ENCODE results near the gene OPHN1. TPM values are rescaled to one million over a fixed set of nuclear protein-coding genes. Genes with fewer than 3 reads are reported as not detected.

The OPHN1 gene
- total RNA-seq, 4 donors from 2014 or later: 4.6 to 27.7 (median 10.8) TPM

DNA sequence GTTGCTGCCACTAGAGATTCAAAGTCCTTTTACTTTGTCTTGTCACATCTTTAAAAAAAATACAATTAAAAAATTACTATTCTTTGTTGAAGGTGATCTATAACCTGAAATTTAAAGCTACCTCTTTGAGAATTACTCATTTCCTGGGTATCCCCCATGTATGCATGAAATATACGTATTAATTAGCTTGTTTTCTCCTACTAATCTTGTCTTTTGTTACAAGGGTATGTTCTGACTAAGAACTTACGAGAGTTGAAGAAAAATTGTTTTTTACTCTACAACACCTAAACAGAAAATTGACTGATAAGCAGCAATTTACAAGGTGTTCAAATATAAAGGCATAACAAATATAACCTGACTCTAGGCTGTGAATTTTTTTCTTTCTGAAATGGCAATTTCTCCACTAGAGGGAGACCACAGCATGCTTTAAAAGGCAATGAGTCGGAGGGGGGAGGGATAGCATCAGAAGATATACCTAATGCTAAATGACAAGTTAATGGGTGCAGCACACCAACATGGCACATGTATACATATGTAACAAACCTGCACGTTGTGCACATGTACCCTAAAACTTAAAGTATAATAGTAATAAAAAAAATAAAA lies 249.6 kb downstream of the OPHN1 start:
- intact Hi-C loops (cut with DNase I; ENCODE audit: low total_unique reads): no loop called here
- Histone ChIP-seq H3K27ac (no peak overlapping the region), H3K4me3 (no peak overlapping the region), H3K36me3 (no peaks in the 10 kb centered on the region), H3K27me3 (peaks cover 0 to 5% of the 10 kb centered on the region in 2 donors), H3K4me1 (no peaks in the 10 kb centered on the region), H3K9me3 (no peaks in the 10 kb centered on the region)
- DNase-seq: no peak
- no peak for TF ChIP-seq POLR2A (IDR thresholded peaks at IDR 0.05)
- TF ChIP-seq, protein P1, sequence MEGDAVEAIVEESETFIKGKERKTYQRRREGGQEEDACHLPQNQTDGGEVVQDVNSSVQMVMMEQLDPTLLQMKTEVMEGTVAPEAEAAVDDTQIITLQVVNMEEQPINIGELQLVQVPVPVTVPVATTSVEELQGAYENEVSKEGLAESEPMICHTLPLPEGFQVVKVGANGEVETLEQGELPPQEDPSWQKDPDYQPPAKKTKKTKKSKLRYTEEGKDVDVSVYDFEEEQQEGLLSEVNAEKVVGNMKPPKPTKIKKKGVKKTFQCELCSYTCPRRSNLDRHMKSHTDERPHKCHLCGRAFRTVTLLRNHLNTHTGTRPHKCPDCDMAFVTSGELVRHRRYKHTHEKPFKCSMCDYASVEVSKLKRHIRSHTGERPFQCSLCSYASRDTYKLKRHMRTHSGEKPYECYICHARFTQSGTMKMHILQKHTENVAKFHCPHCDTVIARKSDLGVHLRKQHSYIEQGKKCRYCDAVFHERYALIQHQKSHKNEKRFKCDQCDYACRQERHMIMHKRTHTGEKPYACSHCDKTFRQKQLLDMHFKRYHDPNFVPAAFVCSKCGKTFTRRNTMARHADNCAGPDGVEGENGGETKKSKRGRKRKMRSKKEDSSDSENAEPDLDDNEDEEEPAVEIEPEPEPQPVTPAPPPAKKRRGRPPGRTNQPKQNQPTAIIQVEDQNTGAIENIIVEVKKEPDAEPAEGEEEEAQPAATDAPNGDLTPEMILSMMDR (IDR thresholded peaks at IDR 0.05): no peak

DNA sequence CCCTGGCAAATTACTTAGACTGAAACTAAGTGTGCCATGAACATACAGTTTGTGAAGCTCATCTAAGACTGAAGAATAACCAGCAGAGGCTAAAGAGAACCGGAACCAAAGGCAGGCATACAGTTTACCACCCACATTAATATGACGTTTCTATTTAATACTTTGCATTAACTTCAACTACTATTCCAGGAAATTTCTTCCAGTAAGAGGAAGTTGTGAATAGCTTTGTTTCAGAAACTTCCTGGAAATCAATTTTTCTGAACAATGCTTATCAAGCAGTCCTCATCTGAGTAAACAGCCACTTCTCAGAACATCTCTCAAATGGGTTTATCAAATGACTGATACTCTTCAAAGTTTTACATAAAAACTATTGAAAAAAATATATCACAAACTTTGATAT lies 252.7 kb downstream of the OPHN1 start:
- Histone ChIP-seq H3K4me3 (no peak overlapping the region), H3K9me3 (no peaks in the 10 kb centered on the region), H3K36me3 (no peaks in the 10 kb centered on the region), H3K27ac (no peak overlapping the region), H3K4me1 (no peaks in the 10 kb centered on the region), H3K27me3 (peaks cover 0 to 5% of the 10 kb centered on the region in 2 donors)
- intact Hi-C loops (cut with DNase I; ENCODE audit: low total_unique reads): no loop called here
- TF ChIP-seq, protein P1 (IDR thresholded peaks at IDR 0.05): no peak
- no peak for TF ChIP-seq POLR2A (IDR thresholded peaks at IDR 0.05)
- DNase-seq: no peak

DNA sequence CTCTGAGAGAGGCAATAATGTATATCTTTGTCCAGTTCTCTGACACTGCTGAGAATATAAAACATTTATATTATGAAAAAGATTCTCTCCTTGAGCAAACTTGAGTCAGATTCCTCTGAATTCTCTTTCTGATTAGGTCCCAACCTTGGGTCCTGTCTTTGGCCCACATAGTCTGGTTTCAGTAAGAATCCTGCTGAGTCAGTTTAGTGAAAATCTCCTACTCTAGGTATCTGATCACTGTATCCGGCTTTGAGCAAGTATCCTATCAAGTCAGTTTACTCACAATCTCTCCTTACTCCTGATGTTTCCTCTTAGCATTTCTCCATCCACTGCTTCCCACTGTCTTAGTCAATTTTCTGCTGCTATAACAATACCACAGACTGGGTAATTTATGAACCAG lies 253.9 kb downstream of the OPHN1 start:
- no peaks in the 10 kb centered on the region for H3K4me1 ChIP-seq
- no peak for DNase-seq
- intact Hi-C loops (cut with DNase I; ENCODE audit: low total_unique reads): no loop called here
- no peaks in the 10 kb centered on the region for H3K9me3 ChIP-seq
- peaks cover 0 to 5% of the 10 kb centered on the region in 2 donors for H3K27me3 ChIP-seq
- TF ChIP-seq, protein P1 (IDR thresholded peaks at IDR 0.05): no peak
- no peak for TF ChIP-seq POLR2A (IDR thresholded peaks at IDR 0.05)
- H3K4me3 ChIP-seq: no peak overlapping the region
- H3K27ac ChIP-seq: no peak overlapping the region
- H3K36me3 ChIP-seq: no peaks in the 10 kb centered on the region

GRCh38 chrX:68177542-68177941 lies 255.8 kb downstream of the OPHN1 start:
- H3K4me3 ChIP-seq: no peak overlapping the region
- H3K27me3 ChIP-seq: peaks cover 0 to 5% of the 10 kb centered on the region in 2 donors
- no peak for DNase-seq
- H3K9me3 ChIP-seq: no peaks in the 10 kb centered on the region
- H3K4me1 ChIP-seq: no peaks in the 10 kb centered on the region
- no peak overlapping the region for H3K27ac ChIP-seq
- H3K36me3 ChIP-seq: no peaks in the 10 kb centered on the region
- intact Hi-C loops (cut with DNase I; ENCODE audit: low total_unique reads): no loop called here
- TF ChIP-seq, protein P1 (IDR thresholded peaks at IDR 0.05): no peak

GRCh38 chrX:68175562-68175961 lies 257.7 kb downstream of the OPHN1 start:
- no peak overlapping the region for H3K4me3 ChIP-seq
- intact Hi-C loops (cut with DNase I; ENCODE audit: low total_unique reads): no loop called here
- no peak overlapping the region for H3K27ac ChIP-seq
- no peaks in the 10 kb centered on the region for H3K36me3 ChIP-seq
- DNase-seq: no peak
- H3K9me3 ChIP-seq: no peaks in the 10 kb centered on the region
- TF ChIP-seq POLR2A (IDR thresholded peaks at IDR 0.05): no peak
- TF ChIP-seq, protein P1 (IDR thresholded peaks at IDR 0.05): no peak
- no peaks in the 10 kb centered on the region for H3K4me1 ChIP-seq
- no peaks in the 10 kb centered on the region for H3K27me3 ChIP-seq
